Keratinocyte (primary cell): Measurements from ENCODE around the gene JAZF1. TPM values are rescaled to one million over a fixed set of nuclear protein-coding genes. Genes with fewer than 3 reads are reported as not detected.

Source experiments
- DNase-seq: peaks from one replicate; pipeline ENCODE4 v3.0.0-alpha.2; 2011; ENCODE audit warnings: low read depth, missing footprints, low spot score
- FAIRE-seq: peaks from 2 replicates; lab custom pipeline; 2011; peaks lifted over from hg19 to GRCh38; lab: Jason Lieb, UNC
- H2AFZ ChIP-seq: 2 replicates; pipeline ENCODE4 v1.6.0; 2012; ENCODE audit warnings: low read length, control low read depth, inconsistent platforms; ENCODE audit not compliant: control insufficient read depth
- H3K27ac ChIP-seq: 2 replicates; pipeline ENCODE4 v1.5.1; 2011; ENCODE audit warnings: low read length; ENCODE audit not compliant: control insufficient read depth, insufficient read depth
- H3K27me3 ChIP-seq: 3 replicates; pipeline ENCODE4 v1.6.0; 2011; ENCODE audit warnings: low read length; ENCODE audit not compliant: control insufficient read depth, insufficient read depth; ENCODE audit errors: extremely low read depth
- H3K36me3 ChIP-seq, 2 experiments: 2 replicates in 1 of 2; 3 replicates in 1 of 2; pipeline ENCODE4 v1.5.1; 2011; ENCODE audit warnings: low read length in 2 of 2, mild to moderate bottlenecking in 1 of 2; ENCODE audit not compliant: control insufficient read depth in 2 of 2, insufficient read depth in 2 of 2; ENCODE audit errors: extremely low read depth in 1 of 2
- H3K4me1 ChIP-seq: 3 replicates; pipeline ENCODE4 v1.5.1; 2011; ENCODE audit warnings: low read length; ENCODE audit not compliant: control insufficient read depth, insufficient read depth; ENCODE audit errors: extremely low read depth
- H3K4me2 ChIP-seq: 3 replicates; pipeline ENCODE4 v1.6.0; 2011; ENCODE audit warnings: low read depth, low read length; ENCODE audit not compliant: control insufficient read depth, insufficient read depth; ENCODE audit errors: extremely low read depth
- H3K4me3 ChIP-seq, 3 experiments: fragments of 200-600 bp in 1 of 3; sonication (generic) in 1 of 3; 2 replicates in 2 of 3; 3 replicates in 1 of 3; pipeline ENCODE4 v1.5.1; 2011 to 2016; ENCODE audit warnings: low read length in 3 of 3, mild to moderate bottlenecking in 3 of 3, control low read depth in 2 of 3, inconsistent platforms in 1 of 3, low read depth in 1 of 3, mixed read lengths in 1 of 3, mixed run types in 1 of 3, moderate library complexity in 1 of 3; ENCODE audit not compliant: control insufficient read depth in 2 of 3, insufficient read depth in 2 of 3; ENCODE audit errors: extremely low read depth in 1 of 3
- H3K79me2 ChIP-seq: 2 replicates; pipeline ENCODE4 v1.6.0; 2012; ENCODE audit warnings: low read length; ENCODE audit not compliant: control insufficient read depth, insufficient read depth
- H3K9ac ChIP-seq: 3 replicates; pipeline ENCODE4 v1.6.0; 2011; ENCODE audit warnings: low read length; ENCODE audit not compliant: control insufficient read depth, insufficient read depth; ENCODE audit errors: extremely low read depth
- H3K9me1 ChIP-seq: 3 replicates; pipeline ENCODE4 v1.6.0; 2011; ENCODE audit warnings: low read length; ENCODE audit not compliant: control insufficient read depth, insufficient read depth; ENCODE audit errors: extremely low read depth
- H3K9me3 ChIP-seq: 2 replicates; pipeline ENCODE4 v1.5.1; 2012; ENCODE audit warnings: low read depth, low read length; ENCODE audit not compliant: control insufficient read depth
- H4K20me1 ChIP-seq: 3 replicates; pipeline ENCODE4 v1.6.0; 2011; ENCODE audit warnings: low read length; ENCODE audit not compliant: control insufficient read depth, insufficient read depth; ENCODE audit errors: extremely low read depth
- CTCF ChIP-seq, 3 experiments: IDR thresholded peaks in 1 of 3; conservative IDR thresholded peaks in 1 of 3; optimal IDR thresholded peaks in 1 of 3; 2 replicates in 2 of 3; 3 replicates in 1 of 3; pipeline versions ENCODE3 to v1.5.1; 2011; ENCODE audit warnings: low read length in 3 of 3, mild to moderate bottlenecking in 3 of 3, moderate library complexity in 2 of 3, control low read depth in 1 of 3, inconsistent platforms in 1 of 3; ENCODE audit not compliant: insufficient read depth in 2 of 3; ENCODE audit errors: extremely low read depth in 1 of 3
- EZH2 ChIP-seq: IDR thresholded peaks from one replicate; pipeline ENCODE4 v1.6.1; 2012; ENCODE audit warnings: inconsistent platforms, mild to moderate bottlenecking, low read length, moderate library complexity
- dilution Hi-C: fragments of 300-500 bp; cut with MboI; formaldehyde crosslinking; loops from one replicate; pipeline ENCODE4 v1.7.0; 2020; ENCODE audit warnings: low sequenced_read_pairs; ENCODE audit not compliant: extremely low pct_ligation_motif_present
- polyA plus RNA-seq, 5 experiments: library from polyadenylated mRNA; depleted of rRNA in 3 of 5; stranded (reverse) in 3 of 5; stranded (forward) in 1 of 5; unstranded in 1 of 5; fragments of >200 nt; gene quantifications; 1 replicate in 1 of 5; 2 replicates in 3 of 5; 3 replicates in 1 of 5; pipeline versions ENCODE4 v1.2.1 to v1.2.3, GENCODE V29; 2011 to 2012; ENCODE audit warnings: missing spikeins in 2 of 5, low read depth in 1 of 5, low replicate concordance in 1 of 5

Gene JAZF1
- polyA plus RNA-seq, 1 donor (not counting 4 experiments of a cell fraction or from before 2014, with no cell fraction given), result 2.5 TPM

GRCh38 chr7:27994639-27995038 lies 186.0 kb downstream of the JAZF1 start:
- H3K4me3 ChIP-seq, result no peak overlapping the region
- no peak overlapping the region for H3K9ac ChIP-seq
- no peaks in the 10 kb centered on the region for H3K79me2 ChIP-seq
- no peak overlapping the region for H2AFZ ChIP-seq
- H4K20me1 ChIP-seq, result no peaks in the 10 kb centered on the region
- DNase-seq (no peak), FAIRE-seq (no peak)
- H3K27me3 ChIP-seq, result no peaks in the 10 kb centered on the region
- no peak for TF ChIP-seq EZH2
- TF ChIP-seq CTCF (optimal IDR thresholded peaks at IDR 0.05 in 1 of 3, IDR thresholded peaks at IDR 0.05 in 1 of 3, conservative IDR thresholded peaks at IDR 0.05 in 1 of 3; ENCODE audit: extremely low read depth in 1 of 3, insufficient read depth in 2 of 3, low read length in 3 of 3), result no peak
- no peaks in the 10 kb centered on the region for H3K36me3 ChIP-seq
- H3K9me1 ChIP-seq, result no peaks in the 10 kb centered on the region
- H3K4me1 ChIP-seq, result no peaks in the 10 kb centered on the region
- no peak overlapping the region for H3K27ac ChIP-seq
- no peaks in the 10 kb centered on the region for H3K9me3 ChIP-seq
- dilution Hi-C loops, result no loop called here
- no peak overlapping the region for H3K4me2 ChIP-seq

- dilution Hi-C loops, result no loop called here
- H3K27me3 ChIP-seq, result no peaks in the 10 kb centered on the region
- no peak overlapping the region for H3K9ac ChIP-seq
- H2AFZ ChIP-seq, result no peak overlapping the region
- DNase-seq, result no peak
- H3K36me3 ChIP-seq, result no peaks in the 10 kb centered on the region
- no peak overlapping the region for H3K27ac ChIP-seq
- FAIRE-seq, result no peak
- no peaks in the 10 kb centered on the region for H3K9me1 ChIP-seq
- H3K79me2 ChIP-seq, result no peaks in the 10 kb centered on the region
- no peaks in the 10 kb centered on the region for H3K9me3 ChIP-seq
- H3K4me3 ChIP-seq, result no peak overlapping the region
- no peaks in the 10 kb centered on the region for H3K4me1 ChIP-seq
- TF ChIP-seq EZH2, result no peak
- no peak for TF ChIP-seq CTCF (optimal IDR thresholded peaks at IDR 0.05 in 1 of 3, IDR thresholded peaks at IDR 0.05 in 1 of 3, conservative IDR thresholded peaks at IDR 0.05 in 1 of 3; ENCODE audit: extremely low read depth in 1 of 3, insufficient read depth in 2 of 3, low read length in 3 of 3)
- H4K20me1 ChIP-seq, result no peaks in the 10 kb centered on the region
- no peak overlapping the region for H3K4me2 ChIP-seq
Observed at GRCh38 chr7:27992755-27993493, 187.7 kb downstream of the JAZF1 start.
